NCI-H1417 (cell line): ENCODE data around the gene SP7.
"Not testable (repeated sequence)": the region's sequence is repeated elsewhere in the genome, so short reads cannot be mapped to it uniquely, and the experiment has no call there.

ENCODE experiments used
- DNase-seq, 3 experiments: peaks; one replicate each; lab custom pipeline; 2025; lab: John Stamatoyannopoulos, UW

The SP7 gene

DNA sequence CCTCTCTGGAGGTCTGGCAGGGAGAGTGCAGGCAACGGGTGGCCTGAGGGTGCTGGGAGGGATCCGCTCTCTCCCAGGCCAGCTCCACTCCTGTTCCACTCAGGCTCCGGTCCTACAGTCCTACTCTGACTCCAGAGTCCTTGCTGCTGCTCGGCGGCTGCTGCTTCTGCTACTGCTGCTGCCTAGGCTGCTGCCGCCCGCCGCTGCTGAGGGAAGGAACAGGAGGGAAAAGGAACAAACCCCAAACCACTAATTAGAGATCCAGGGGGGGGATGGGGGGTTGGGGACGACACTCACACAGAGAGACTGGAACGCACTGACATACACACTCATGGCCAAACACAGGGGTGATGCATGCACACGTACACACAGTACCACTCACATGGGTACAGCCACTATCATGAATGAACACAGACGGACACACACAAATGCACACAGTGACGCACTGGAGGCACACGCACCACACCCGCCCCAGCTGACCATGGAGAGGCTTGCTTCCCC, at the start of gene SP7:
Gene SP7, minus strand, starts transcription at position 174 of the 501 bp plus-strand sequence. CDS start 708 bp downstream, outside the sequence.
- DNase-seq = peak in 2 of 3 experiments; percentile 46 to 63

DNA sequence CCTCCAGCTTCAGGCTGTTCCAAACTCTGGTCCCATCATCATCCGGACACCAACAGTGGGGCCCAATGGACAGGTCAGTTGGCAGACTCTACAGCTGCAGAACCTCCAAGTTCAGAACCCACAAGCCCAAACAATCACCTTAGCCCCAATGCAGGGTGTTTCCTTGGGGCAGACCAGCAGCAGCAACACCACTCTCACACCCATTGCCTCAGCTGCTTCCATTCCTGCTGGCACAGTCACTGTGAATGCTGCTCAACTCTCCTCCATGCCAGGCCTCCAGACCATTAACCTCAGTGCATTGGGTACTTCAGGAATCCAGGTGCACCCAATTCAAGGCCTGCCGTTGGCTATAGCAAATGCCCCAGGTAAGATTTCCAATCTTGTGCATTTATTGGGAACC, 47.1 kb upstream of the SP7 start:
- DNase-seq = no peak

DNA sequence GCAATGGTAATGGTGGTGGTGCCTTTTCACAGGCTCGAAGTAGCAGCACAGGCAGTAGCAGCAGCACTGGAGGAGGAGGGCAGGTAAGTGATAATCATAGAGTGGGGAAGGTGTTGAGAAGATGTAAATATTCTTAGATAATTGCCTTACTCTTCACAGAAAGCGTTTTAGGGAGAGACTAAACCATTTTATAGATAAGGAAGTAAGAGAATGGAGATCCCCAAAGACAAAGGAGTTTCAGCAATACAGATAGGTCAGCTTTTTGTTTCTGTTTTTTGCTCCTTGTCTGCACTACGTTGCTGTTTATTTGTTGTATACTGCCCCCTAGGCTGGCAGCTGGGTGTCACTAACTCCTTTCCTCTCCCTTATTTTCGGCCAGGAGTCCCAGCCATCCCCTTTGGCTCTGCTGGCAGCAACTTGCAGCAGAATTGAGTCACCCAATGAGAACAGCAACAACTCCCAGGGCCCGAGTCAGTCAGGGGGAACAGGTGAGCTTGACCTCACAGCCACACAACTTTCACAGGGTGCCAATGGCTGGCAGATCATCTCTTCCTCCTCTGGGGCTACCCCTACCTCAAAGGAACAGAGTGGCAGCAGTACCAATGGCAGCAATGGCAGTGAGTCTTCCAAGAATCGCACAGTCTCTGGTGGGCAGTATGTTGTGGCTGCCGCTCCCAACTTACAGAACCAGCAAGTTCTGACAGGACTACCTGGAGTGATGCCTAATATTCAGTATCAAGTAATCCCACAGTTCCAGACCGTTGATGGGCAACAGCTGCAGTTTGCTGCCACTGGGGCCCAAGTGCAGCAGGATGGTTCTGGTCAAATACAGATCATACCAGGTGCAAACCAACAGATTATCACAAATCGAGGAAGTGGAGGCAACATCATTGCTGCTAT, 45.8 kb upstream of the SP7 start:
- peak in 1 of 3 experiments; percentile 21 for DNase-seq

DNA sequence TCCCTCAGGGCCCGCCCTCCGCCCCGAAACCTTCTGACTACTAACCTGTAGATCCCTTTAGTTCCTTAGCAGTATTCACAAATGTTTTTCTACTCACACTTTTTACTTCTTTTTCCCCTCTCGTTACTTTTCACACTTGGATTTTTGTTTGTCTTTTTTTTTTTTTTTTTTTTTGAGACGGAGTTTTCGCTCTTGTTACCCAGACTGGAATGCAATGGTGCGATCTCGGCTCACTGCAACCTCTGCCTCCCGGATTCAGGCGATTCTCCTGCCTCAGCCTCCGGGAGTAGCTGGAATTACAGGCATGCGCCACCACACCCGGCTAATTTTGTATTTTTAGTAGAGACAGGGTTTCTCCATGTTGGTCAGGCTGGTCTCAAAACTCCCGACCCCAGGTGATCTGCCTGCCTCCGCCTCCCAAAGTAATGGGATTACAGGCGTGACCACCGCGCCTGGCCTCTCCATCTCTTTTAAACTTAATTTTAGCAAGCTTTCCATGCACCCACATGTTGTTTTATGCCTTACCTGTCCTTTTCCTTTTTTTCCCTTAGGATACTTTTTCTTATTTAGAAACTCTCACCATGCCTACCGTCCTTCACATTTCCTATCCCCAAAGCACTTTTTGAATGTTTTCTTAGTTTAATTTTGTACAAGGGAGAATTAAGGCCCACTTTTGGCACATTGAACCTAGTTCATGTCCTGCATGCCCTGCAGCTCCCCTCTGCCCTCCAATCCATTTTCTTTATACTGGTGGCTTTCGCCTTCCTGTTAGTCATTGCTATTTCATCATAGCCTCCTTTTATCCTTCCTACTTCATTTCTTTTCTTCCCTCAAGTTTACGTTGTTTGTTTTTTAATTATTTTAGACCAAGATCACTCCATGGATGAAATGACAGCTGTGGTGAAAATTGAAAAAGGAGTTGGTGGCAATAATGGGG, 44.9 kb upstream of the SP7 start:
- DNase-seq = no peak

DNA sequence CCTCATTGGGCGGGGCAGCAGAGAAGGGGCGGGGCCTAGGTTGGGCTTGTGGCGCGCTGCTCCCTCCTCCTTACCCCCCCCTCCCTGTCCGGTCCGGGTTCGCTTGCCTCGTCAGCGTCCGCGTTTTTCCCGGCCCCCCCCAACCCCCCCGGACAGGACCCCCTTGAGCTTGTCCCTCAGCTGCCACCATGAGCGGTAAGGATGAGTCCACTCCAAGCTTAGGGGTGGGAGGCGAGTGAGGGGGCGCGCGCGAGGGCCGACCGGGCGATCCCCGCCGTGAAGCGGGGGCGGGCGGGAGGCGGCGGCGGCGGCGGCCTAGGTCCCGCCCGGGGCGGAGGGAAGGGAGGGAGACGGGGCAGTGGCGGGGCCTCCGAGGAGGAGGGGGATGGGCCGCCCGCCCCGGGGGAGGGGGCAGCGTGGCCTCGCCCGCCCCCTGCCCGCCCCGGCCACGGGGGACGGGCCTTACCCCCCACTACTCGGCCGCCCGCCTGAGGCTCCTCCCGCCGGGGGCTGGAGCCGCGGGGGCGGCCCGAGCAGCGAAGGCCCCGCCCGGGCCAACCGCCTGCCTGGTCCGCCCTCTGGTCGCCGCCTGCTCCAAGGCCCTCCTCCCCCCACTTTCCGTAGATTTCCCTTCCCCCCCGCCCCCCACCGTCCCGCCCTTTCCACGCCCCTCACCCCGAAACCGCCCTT, 44.1 kb upstream of the SP7 start, which contains the start of gene SP1:
Gene SP1, plus strand, starts transcription at position 73 of the 690 bp plus-strand sequence. Its CDS starts 116 bp downstream, at position 189.
- DNase-seq = peak; percentile 93 to 96 (median 94)

DNA sequence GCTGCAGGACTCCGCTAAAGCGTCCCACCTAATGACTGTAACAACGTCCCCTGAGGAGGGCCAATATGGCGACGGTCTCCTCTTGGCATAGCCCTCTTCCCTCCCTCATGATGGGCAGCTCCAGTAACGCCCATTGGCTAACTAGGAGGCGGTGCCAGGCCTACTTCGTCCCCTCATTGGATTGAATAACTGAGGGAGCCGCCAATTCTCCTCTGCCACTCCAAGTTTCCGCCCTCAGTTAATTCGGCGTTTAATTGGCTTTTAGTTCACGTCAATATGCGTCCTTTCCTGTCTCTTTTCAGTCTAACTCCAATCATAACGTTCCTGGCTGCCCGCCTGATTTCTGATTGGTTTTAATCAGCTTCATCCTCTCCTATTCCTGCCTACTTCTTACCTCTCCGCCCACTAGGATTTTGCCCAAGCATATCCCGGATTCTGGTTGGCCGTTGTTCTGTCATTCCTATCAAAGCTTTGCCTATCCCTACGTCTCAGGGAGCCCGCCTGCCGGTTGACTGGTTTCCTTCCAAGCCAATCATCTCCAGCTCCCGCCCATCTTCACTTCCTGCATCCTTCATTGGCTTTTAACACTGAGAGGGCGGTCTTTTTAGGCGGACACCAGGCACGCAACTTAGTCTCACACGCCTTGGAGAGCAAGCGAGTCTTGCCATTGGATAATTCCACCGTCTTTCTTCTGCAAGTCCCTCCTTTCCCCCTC, 43.4 kb upstream of the SP7 start:
- peak; percentile 100 for DNase-seq

DNA sequence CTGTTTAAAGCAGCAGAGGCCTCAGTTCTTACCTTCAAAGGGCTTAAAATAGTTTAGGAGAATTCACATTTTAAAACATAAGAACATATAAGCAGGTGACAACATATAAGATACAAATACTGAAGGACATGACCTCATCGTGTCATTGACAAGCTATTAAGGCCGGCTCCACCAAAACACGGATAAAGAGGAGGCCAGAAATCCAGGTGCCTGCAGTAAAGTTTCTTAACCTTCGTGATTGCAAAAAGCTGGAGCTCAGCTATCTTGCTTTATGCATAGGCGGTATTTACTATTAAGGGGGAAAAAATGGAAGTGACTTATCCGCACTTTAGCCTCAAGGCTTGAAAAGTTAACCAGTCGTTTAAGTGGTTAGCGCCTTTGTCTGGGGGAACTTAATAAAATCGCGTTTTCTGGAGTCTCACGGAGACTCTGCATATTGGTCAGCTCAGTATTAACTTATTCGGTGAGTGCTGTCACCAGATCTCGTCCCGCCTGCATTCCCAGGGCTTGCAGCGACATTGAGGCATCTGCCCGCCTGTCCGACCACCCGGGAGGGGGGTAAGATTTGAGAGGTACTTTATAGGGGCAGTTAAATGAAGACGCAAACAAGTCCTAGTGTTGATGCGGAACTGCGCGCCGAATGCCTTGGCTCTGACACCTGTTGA, 42.7 kb upstream of the SP7 start:
- peak; percentile 60 to 77 (median 67) for DNase-seq

DNA sequence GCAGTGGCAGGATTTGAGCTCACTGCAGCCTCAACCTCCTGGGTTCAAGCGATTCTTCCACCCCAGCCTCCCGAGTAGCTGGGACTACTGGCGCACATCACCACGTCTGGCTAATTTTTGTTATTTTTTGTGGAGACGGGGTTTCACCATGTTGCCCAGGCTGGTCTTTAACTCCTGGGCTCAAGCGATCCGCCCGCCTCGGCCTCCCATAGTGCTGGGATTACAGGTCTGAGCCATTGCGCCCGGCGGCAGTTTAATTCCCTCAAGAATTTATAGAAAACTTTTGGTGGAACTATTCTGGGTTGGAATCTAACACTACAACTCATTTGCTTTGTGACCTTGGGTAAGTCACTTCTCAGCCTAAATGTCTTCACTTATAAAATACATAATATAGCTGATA, 42.1 kb upstream of the SP7 start:
- no peak for DNase-seq

DNA sequence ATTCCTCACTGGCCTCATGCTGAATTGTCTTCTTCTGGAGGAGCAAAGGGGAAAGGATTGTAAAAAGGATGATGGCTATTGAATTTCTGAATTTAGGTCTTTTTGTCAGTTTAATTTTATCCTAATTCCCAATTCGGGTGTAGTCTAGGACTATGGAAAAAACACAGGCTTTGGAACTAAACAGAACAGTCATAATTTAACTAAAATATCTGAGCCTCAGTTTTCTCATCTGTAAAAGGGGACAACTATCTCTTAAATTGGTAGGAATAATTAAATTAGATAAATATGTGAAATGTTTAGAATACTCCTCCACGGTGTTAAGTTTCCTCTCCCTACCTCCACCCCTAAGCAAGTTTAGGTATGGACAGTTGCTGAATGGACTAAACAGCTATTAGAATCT, 40.6 kb upstream of the SP7 start:
- DNase-seq = no peak

DNA sequence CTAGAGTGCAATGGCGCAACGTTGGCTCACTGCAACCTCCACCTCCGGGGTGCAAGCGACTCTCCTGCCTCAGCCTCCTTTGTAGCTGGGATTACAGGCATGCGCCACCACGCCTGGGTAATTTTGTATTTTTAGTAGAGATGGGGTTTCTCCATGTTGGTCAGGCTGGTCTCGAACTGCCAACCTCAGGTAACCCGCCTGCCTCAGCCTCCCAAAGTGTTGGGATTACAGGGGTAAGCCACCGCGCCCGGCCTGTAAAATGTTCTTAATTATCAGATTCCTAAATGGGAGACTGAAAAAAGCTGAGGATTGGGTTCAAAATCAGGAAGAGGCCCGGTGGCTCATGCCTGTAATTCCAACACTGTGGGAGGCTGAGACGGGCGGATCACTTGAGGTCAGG, 38.1 kb upstream of the SP7 start:
- not testable (repeated sequence) for DNase-seq

DNA sequence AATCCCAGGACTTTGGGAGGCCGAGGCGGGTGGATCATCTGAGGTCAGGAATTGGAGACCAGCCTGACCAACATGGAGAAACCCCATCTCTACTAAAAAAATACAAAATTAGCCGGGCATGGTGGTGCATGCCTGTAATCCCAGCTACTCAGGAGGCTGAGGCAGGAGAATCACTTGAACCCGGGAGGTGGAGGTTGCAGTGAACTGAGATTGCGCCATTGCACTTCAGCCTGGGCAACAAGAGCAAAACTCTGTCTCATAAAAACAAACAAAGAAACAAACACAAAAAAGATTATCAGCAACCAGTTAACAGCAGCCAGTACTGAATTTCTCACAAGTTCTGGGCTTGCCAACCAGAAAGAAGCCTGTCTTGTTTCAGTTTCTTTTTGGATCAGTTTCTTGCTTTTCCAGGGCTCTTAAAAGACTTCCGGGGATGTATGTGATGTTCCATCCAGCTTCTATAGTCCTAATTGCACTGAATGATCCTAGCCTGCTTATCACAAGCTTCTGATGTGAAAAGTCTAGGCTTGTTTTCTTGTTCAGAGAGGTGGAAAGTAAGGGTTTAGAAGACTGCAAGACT, 37.5 kb upstream of the SP7 start:
- DNase-seq = not testable (repeated sequence)

DNA sequence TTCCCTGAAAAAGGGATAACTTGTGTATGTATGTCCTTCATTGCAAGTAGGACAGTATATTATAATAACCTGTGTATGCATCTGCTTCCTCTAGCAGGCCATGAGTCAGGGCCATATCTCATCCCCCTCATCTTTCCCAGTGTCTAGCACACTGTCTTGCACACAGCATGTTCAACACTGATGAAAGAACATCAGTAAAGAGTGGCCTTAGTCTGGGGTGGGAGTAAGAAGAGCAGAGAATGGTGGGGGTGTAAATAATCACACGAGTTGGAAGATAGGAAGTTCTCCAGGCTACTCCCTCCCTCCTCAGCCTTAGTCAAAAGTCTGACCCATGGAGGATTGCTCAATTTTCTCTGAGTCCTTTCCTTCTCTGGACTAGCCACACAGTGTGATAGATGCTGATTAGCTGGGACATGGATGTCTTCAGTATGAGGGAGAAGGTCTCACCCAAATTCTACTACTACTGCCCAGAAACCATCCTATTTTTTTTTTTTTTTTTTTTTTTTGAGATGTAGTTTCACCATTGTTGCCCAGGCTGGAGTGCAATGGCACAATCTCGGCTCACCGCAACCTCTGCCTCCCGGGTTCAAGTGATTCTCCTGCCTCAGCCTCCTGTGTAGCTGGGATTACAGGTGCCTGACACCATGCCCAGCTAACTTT, 29.2 kb upstream of the SP7 start:
- DNase-seq = no peak

DNA sequence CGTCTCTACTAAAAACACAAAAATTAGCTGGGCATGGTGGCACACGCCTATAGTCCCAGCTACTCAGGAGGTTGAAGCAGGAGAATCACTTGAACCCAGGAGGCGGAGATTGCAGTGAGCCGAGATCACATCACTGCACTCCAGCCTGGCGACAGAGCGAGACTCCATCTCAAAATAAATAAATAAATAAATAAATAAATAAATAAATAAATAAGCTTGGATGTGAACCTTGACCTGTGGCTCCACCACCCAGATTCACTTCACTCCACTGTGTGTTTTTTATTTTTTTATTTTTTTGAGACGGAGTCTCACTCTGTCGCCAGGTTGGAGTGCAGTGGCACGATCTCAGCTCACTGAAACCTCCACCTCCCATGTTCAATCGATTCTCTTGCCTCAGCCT, 25.5 kb upstream of the SP7 start:
- not testable (repeated sequence) for DNase-seq

DNA sequence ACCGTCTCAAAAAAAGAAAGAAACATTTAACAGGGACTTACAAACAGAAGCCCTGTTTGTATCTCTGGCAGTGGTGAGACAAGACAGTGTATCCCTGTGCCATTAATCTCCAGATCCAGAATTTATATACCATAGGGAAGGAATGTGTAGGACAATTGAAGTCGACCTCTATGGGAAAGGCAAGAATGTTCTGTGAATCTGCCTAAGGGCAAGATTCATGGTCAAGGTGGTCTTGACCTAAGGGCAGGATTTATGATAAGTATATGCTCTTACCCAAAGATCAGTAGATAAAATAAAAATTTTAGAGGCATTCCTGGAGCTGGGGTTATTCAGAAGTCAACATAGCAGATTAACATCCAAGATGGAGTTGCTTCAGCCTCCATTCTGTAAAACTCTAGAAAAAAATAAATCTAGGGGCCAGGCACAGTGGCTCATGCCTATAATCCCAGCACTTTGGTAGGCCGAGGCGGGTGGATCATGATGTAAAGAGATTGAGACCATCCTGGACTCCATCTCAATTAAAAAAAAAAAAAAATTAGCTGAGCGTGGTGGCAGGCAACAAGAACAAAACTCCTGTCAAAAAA, 22.8 kb upstream of the SP7 start:
- DNase-seq = no peak

DNA sequence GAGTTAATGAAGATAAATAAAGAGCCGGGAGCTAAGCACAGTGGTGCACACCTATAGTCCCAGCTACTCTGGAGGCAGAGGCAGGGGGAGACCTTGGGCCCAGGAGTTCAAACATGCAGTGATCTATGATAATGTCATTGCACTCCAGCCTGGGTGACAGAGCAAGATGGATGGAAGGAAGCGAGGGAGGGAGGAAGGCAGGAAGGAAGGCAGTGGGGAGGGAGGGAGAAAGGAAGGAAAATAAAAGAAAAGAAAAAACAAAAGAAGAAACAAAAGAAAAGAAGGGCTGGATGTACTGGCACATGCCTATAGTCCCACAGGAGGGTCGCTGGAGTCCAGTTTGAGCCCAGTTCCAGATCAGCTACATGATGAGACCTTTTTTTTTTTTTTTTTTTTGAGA, 19.0 kb upstream of the SP7 start:
- no peak for DNase-seq

DNA sequence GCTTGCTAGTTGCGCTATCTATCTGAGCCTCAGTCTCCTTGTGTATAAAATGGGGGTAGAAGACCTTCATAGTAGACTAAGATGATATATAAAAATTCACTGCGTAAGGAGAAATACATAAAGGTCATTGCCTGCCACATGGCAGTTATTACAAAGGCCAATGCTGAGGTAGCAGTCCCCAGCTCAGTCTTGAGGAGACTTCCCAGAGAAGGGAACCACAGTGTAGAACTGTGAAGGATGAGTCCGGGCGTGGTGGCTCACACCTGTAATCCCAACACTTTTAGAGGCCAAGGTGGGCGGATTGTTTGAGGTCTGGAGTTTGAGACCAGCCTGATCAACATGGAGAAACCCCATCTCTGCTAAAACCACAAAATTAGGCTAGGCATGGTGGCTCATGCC, 17.1 kb upstream of the SP7 start:
- DNase-seq = no peak

DNA sequence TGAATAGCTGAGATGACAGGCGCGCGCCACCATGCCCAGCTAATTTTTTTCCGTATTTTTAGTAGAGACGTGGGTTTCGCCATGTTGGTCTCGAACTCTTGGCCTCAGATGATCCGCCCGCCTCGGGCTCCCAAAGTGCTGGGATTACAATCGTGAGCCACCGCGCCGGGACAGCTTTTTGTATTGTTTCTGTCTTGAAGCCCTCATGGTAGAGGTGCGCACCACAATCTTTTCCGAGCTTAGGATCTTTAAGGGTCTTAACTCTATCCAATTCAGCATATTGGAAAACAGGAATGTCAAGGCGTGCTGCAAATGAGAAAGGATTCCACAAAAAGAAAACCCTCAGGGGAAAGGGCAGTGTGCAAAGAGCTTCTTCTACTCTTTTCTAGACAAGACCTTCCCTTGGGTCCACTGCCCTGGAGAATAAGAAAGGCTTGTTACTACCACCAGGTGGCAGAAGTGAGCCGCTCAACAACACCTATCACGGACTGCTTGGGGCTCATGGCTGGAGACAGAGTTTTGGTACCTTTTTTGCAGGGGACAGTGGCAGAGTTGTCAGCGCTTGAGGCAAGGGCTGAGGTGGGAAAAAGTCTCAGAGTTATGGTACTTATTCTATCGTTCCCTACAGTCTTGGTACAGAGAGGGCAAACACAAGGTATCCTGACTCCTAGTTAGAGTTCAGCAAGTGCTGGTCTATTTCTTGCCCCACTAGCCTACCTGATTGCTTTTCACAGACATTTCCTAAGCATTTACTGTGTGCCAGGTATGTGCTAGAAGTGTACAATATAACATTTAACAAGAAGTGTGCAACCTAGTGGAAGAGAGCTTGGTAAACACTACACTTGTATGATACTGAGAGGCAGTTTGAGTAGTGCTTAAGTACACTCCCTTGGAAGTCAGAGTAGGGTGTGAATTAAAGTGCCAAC, 16.4 kb upstream of the SP7 start:
- peak; percentile 69 to 94 (median 90) for DNase-seq

DNA sequence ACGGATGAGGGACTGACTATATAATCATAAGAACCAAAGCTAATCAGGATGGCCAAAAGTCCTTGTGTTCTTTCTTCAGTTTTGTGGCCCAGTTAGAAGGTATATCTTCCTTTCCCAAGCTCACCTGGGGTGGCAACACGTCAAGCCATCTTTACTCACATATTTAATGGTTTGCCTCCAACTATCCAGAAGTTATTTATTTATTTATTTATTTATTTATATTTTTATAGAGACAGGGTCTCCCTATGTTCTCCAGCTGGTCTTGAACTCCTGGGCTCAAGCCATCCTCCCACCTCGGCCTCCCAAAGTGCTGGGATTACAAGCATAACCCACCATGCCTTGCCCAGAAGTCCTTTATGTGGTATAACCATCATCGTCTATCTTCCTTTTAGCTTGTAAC, 11.8 kb upstream of the SP7 start:
- no peak for DNase-seq
